Left kidney (tissue), 2 donors: ENCODE results near the gene MAN1A2. TPM values are rescaled to one million over a fixed set of nuclear protein-coding genes. Genes with fewer than 3 reads are reported as not detected.
"Not testable (repeated sequence)": the region's sequence is repeated elsewhere in the genome, so short reads cannot be mapped to it uniquely, and the experiment has no call there.

ENCODE experiments used
- DNase-seq: peaks from one replicate; pipeline ENCODE4 v3.0.0-alpha.2; 2013
- polyA plus RNA-seq: library from polyadenylated mRNA; unstranded; fragments of 120-200 nt; gene quantifications from one replicate; pipeline ENCODE4 v1.2.1, GENCODE V29; 2013; ENCODE audit not compliant: insufficient read length

MAN1A2 gene
- polyA plus RNA-seq, 1 donor = 48.5 TPM

DNA sequence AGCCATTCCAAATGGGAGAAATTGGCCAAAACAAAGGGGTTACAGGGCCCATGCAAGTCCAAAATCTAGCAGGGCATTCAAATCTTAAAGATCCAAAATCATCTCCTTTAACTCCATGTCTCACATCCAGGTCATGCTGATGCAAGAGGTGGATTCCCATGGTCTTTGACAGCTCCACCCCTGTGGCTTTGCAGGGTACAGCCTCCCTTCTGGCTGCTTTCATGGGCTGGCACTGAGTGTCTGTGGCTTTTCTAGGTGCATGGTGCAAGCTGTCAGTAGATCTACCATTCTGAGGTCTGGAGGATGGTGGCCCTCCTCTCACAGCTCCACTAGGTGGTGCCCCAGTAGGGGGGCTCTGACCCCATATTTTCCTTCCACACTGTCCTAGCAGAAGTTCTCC, 191.2 kb downstream of the MAN1A2 start:
- not testable (repeated sequence) for DNase-seq

DNA sequence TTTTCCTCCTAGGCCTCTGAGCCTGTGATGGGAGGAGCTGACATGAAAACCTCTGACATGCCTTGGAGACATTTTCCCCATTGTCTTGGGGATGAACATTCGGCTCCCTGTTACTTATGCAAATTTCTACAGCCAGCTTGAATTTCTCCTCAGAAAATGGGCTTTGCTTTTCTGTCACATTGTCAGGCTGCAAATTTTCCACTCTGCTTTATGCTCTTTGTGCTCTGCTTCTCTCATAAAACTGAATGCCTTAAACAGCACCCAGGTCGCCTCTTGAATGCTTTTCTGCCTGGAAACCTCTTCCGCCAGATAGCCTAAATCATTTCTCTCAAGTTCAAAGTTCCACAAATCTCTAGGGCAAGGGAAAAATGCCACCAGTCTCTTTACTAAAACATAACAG, 191.9 kb downstream of the MAN1A2 start:
- no peak for DNase-seq

DNA sequence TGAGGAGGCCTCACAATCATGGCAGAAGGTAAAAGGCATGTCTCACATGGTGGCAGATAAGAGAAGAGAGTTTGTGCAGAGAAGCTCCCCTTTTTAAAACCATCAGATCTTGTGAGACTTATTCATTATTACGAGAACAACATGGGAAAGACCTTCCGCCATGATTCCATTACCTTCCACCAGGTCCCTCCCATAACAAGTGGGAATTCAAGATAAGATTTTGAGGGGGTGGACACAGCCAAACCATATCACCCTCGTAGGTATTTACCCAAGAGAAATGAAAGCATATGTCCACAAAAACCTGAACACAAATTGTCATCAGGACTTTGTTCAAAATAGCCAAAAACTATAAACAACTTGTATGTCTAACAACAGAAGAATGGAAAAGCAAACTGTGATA, 192.7 kb downstream of the MAN1A2 start:
- no peak for DNase-seq

DNA sequence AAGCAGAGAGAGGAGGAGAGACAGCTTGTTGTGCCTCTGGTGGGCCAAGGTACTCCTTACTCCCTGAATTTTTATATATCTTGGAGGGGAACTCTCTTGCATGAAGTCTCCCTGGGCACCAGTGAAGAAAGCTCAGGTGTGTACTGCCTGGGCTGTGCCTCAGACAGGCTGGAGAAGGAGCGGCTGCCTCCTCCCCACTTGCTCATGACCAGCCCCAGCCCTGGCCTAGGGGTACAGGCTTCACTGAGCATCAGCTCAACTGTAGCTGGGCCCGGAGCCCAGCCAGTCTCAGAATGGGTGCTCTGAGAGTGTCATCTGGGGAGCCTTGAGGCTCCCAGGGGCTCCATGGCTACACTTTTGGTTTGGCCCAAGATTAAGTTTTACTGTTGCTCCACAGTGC, 193.8 kb downstream of the MAN1A2 start:
- no peak for DNase-seq

DNA sequence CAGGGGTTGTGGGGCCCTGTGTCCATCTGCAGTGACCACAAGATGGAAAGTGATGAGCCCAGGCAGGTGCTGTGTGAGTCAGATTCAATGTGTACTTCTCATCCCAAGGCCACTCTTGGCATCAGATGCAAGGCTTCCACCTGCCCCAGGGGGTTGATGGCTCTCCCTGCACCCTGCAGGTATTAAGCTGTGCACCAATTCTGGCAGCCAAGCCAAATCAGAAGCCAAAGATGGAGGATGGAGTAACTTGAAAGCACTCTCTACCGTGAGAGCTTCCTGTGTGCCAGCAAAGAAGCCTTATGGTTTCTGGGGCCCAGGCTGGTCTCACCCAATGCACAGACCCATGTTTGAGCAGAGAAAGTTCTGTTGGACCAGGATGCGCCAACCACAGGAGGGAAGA, 194.3 kb downstream of the MAN1A2 start:
- no peak for DNase-seq

DNA sequence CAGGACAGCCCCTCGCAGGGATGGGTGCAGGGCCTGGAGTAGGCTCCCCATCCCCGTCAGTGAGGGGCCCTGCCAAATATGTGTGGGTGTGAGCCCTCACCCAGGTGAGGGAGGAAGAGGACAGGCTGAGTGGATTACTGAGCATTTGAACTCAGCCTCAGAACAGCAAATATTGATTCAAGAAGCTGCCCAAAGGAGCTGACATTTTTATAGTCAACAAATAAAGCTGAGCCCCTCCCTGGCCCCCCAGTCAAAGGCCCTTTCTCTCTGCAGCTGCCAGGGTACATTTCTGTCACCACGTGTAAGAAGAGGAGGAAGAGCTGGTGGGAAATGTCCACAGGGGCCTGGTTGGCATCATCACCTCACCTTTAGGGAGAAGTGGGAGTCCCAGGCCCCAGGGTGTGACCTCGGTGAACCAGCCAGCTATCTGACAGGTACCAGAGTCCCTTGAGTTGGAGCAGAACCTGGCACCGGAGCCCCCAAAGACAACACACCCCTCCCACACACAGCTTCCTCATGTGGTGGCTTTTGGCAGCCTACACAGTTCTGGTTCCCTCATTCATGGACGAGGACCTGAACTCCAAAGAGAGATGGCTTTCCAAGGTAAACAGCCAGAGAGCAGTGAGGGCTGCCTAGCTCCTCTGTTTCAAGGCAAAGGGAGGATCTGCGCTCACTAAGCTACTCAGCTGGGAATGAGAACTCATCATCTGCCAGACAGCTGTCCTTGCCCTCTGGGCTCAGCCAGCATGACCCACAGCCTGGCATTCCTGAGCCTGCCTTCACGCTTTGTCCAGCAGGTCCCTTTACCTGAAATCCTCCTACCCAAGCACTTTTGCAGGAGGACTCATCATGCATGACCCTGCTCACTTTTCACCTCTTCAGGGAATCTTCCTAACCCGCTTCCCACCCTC, 195.6 kb downstream of the MAN1A2 start:
- DNase-seq = no peak

DNA sequence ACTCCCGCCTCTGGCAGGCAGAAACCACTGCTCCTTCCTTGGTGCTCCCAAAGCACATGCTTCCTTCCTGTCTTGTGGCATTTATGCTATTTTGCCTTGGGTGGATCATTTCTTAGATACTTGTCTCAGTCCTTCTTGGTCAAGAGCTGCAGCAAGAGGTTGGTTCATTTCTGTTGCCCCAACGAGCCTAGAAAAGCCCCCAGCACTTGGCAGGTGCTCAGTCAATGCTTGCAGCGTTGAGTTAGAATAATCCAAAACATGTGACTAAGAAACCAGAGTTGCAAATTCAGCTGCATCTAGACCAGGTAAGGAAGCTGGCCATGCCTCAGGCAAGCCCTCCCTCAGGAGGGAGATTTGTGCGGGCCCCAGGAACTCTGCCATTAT, 196.2 kb downstream of the MAN1A2 start:
- no peak for DNase-seq

DNA sequence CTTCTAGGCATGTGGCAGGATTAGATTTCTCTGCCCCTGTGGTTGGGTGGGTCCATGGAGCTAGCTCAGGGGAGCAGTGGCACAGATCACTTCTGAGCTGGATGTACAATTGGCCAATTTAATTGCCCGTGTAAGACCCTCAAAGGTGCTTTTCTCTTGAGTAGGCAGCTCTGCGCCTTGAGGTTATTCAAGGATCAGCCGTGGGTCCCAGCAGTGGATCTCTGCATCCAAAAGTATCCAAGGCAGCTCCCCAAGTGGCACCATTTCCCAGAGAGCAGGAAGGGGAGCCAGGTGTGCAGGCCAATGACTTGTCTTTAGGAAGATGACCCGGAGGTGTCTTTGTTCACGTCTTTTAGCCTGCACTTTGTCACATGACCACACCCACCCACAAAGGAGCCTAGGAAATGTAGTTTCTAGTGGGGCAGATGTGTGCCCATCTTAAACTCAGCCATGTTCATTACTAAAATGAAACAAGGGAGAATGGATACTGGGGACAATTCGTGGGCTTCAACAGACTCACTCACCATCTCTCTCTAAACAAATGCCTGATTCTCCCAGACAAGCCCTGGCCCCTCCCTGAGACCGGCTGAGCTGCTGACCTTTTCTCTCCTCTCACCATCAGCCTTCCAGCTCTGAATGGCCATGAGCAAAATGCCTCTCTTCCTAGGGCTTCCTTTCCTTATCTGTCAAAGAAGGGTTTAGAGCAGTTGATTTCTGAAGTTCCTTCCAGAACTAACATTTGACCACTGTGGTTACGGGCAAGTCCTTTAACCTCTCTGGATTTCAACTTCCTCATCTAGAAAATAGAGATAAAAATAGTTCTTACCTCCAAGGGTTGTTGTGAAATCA, 197.2 kb downstream of the MAN1A2 start:
- DNase-seq = no peak

DNA sequence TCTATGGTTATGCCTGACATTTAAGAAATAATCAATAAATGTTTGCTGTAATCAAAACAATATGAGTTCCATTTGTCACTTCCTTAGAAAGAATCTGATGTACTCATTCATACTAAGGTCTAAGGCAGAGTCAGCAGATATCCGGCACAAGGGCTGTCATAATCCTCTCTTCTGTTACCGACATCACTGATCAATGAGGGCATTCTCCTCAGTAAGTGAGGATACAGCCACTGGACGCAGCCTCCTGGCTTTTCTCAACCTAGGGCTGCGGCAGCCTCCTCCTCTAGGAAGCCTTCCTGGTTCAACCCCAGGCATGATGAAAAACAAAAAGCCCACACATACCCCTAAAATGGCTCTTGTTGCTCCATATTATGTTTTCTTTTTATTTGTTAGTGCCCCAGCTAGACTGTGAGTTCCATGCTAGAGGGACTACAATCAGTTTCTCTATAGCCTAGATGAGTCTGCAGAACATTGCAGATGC, 197.9 kb downstream of the MAN1A2 start:
- no peak for DNase-seq

DNA sequence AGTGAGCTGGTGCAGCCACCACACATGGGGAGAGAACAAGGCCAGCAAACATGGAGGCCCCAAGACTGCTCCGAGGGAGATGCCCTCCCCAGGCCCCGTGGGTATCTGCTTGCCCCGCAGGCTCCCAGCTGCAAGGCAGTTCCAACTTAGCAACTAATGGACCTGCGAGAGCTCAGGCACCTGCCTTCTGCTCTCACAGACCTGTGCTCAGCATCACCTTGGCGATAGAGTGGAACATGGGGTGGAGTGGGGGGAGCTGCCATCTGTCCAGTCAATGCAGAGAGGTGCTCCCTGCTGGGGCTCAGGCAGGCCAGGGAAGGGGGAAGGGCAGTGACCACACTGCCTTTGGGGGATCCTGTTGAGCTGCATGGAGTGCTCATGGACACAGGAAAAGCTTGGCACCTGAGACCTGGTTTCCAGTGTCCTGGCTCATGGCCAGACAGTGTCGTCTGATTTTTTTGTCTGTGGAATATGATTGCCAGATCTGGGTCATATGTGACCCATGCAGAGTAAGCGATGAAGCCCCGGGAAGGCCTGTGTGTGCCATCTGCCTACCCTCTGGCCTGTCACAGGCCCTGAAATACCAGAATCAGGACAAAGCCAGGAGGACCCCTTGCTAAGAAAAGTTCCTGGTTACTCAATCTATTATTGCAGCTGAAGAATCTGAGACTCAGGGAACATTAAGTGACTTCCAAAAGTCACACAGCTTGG, 198.7 kb downstream of the MAN1A2 start:
- DNase-seq = no peak

DNA sequence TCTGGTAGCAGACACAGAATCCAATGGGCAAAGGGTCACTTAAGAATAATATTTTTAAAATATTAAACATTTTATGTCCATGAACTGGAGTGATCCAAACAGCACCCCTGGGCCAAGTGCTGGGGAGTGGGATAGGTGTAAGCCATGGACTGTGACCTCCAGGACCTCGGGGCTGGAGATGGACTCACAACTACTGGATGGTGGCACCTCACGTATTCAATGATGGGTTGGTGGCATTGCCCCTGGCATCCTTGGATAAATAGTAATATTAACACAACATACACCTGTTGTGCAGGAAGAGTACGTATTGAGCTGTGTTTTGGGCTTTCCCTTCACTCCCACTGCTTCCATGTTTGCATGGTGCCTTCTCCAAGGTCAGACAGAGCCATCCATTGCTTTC, 199.3 kb downstream of the MAN1A2 start:
- DNase-seq = no peak

DNA sequence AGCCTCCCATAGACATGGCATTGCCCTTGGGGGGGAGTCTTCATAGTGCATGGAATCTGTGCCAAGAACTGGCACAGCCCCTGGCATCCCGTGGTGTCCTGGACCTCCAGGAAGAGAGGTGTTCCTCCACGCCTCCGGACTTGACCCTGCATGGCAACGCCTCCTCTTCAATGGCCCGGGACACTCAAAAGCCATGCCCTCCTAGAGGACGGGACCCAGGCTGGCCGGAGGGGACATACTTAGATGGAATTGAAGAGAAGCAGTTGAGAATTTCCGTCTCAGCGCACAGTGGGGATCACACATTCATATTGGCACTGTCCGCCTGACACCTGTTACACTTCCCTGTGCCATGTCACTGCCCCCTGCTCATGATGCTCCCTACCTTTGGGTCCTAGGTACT, 200.2 kb downstream of the MAN1A2 start:
- no peak for DNase-seq

DNA sequence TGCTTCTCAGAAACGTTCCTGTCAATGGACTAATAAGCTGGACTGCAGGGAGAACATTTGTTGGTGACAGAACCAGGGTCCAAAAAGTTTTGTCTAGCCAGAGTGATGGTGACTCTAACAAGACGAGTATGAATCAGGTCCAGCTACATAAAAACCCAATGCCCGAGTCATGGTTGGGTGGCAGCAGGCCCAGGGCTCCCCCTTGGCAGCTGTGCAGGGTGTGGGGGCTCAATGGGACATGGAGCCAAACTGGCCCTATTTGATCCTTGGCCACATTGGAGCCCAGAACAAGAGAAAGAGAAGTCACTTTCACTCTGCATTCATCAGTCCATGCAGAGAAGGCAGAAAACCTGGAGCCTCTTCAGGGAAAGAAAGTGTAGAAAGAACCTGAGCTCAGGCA, 200.7 kb downstream of the MAN1A2 start:
- no peak for DNase-seq

DNA sequence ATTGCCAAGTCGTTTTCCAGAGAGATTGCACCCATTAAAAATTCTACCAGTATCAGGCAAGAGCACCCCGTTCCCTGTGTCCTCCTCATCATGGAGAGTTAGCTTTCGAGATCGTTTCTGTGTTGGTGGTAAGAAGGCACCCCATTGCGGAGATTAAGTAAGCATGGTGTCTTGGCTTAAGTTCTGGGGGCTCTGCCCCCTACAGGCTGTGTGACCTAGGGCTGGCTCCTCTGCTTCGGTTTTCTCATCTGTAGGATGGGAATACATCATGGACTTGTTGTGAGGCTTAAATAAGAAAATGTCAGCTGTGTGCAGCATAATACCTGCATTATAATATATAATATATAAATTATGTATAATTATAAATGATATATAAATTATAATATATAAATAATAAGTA, 201.8 kb downstream of the MAN1A2 start:
- DNase-seq = no peak

DNA sequence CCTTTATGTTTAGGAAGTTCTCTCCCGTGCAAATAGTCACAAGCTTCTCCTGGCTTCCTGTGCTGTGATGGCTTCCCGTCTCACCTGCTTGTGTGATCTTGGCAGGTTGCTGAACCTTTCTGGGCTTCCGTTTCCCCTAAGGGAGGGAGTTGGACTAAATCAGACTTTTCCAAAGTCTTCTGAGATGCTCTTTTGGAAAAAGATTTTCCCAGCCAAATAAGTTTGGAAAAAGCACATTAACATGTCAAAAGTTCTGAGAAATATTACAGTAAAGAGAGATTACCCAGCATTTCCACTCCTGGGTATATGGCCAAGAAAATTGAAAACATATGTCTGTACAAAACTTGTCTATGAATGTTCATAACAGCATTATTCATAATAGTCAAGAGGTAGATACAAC, 202.6 kb downstream of the MAN1A2 start:
- DNase-seq = no peak

DNA sequence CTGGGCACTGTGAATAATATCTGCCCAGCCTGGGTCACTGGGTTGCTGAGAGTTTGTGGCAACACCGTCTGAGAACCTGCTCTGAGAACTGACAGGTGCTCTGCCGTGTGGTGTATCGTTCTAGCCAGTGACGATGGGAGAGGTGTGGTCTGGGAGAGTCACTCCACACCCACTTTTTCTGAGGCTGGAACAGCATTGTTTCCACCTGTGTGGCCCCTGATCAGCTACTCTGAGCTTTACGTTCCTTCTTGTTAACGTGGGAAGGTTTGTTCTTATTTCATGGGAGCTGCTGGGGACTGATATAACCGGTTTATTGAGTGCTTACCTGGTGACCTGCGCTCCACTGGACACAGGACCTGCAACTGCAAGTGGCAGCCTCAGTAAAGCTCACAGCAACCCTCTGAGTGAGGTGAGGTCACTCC, 203.8 kb downstream of the MAN1A2 start:
- DNase-seq = no peak

DNA sequence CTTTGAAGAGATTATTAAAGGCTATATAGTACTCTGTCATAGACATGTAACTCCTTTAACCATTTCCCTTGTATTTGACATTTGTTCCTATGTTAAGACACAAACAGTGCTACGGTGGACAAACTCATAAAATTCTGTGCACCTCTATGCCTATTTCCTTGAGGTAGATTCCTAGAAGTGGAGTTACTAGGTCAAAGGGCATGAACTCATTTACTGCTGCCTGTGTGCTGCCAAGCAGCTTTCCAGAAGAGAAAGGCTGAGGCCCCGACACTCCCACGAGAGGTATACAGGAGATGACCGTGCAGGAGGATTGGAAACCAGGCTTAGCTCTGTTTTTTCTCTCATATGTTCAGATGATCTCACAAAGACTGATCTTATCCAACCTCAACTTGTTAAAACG, 204.2 kb downstream of the MAN1A2 start:
- no peak for DNase-seq

DNA sequence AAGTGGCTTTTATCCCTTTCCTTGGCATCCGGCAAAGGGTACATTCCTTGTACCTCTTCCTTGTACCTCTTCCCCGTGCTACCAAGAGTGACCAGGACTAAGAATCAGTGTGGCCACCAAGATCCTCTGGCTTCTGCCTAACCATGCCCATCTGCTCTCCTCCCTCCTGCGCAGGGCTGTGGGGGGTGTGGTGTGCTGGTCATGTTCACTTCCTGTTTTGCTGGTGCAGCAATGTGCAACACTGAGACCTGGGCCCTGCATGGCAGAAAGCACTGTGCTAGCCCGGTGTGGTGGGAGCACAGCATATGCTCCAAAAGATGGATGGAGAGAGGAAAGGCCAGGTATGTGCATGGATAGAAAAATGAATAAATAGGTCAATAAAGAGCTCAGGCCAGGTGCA, 205.3 kb downstream of the MAN1A2 start:
- DNase-seq = no peak

DNA sequence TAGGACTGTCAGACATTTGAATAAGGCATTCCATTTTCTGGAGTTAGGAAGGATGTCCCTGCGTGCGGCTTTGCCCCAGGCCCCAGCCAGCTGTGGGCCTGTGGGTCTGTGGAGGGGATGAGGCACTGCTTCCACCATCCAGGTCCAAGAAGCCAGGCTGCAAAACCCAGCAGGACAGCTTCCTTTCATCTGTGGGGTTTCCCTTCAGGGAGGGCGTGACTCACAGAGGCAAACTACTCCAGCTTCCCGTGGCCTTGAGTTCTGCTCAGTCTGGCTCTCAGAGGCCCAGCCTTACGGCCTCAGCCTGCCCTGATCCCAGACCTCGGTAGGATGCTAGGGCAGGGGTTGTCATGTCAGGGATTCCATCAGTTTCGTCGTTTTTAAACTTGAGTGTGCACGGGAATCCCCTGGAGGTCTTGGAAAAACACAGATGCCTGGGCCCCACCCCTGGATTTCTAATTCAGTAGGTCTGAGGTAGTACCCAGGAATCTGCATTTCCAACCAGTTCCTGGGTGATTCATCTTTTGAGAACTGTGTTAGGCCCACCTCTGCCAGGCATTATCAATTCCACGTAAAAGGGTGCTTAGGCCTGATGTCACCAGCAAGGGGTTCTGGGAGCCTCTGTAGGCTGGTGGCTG, 206.3 kb downstream of the MAN1A2 start:
- no peak for DNase-seq

DNA sequence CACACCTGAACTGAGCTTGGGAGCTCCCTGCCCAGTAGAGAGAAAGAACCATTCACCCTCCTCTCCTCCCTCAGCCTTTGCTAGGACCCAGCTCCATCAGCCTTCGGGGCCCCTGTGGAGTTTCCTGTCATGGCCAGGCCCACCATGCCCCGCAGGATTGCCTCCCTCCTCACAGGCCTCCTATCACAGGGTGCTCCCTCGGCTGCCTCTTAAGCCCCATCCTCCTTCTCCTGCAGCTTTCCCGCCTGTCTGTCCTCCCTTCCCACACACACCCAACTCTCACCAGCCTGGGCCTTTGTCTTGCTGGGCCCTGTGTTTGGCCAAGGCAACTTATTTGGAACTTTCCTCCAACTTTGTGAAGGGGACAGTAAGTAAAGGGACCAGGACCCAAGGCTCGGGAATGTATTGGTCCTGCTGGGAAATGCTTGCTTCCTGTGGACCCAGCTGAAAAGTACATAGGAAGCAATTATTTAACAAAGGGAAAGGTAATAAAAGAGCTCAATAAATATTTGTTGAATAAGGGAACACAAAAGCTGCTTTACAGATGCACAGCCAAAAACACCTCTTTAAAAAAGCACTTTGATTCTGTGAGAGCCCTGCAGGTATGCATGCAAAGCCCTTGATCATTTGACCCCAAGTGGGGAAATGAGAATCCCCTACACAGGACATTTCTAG, 207.0 kb downstream of the MAN1A2 start:
- DNase-seq = no peak

DNA sequence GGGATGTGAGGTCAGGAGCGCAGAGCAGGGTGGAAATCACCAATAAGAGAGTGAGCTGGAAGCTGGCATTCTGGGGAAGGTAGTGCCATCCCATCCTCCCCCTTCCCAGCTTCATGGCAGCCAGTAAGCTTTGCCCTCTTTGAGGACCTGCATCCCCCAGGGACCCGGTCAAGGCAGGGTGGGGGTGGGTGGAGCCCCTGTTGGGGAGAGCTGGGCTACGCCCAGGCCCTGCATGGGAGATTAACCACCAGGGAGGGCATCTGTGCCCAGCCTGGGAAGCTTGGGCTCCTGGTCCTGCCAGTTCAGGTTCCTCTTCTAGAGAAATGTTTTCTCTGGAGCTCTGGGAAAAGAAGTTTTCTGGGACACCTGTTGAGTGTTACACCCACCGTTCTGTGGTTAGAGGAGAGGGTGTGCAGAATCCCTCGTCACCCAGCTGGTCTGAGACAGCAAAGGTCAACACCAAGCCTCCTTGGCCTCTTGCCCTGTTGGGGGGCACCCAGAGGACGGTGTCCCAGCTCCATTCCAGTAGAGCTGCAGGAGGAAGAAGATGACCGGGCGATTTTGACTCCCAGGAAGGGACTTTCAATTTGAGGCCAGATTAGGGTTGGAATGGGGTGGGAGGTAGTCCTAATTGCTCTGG, 208.5 kb downstream of the MAN1A2 start:
- no peak for DNase-seq
